Measurements from ENCODE around the gene PGLYRP2.

Gene PGLYRP2

GRCh38 chr19:15479391-15480345, at the start of gene PGLYRP2:
Gene PGLYRP2, minus strand, starts transcription at chr19:15479501. Its CDS starts 130 bp downstream, at chr19:15479371.
- Histone ChIP-seq H3K4me3 (replicated peaks; ENCODE audit: low read depth, low read length) (no peak within 1 kb of the TSS), H3K36me3 (ENCODE audit: control insufficient read depth, insufficient read depth, low read length) (no peaks in the 10 kb centered on the region), H3K27me3 (replicated peaks; ENCODE audit: control insufficient read depth, insufficient read depth, low read length) (no peaks in the 10 kb centered on the region)
- no peak for DNase-seq (ENCODE audit: extremely low read depth, insufficient read length)
- TF ChIP-seq CTCF (IDR thresholded peaks at IDR 0.05; ENCODE audit: insufficient read depth, low read length, poor library complexity, severe bottlenecking): peak; percentile 31

- no peak for DNase-seq (ENCODE audit: extremely low read depth, insufficient read length)
- TF ChIP-seq CTCF (IDR thresholded peaks at IDR 0.05; ENCODE audit: insufficient read depth, low read length, poor library complexity, severe bottlenecking): no peak
- H3K36me3 ChIP-seq (ENCODE audit: control insufficient read depth, insufficient read depth, low read length): no peaks in the 10 kb centered on the region
These were observed 48.4 kb upstream of the PGLYRP2 start for GRCh38 chr19:15527705-15528104.

GRCh38 chr19:15526408-15526807, 47.1 kb upstream of the PGLYRP2 start:
- Histone ChIP-seq H3K36me3 (ENCODE audit: control insufficient read depth, insufficient read depth, low read length) (no peaks in the 10 kb centered on the region), H3K4me3 (replicated peaks; ENCODE audit: low read depth, low read length) (no peak overlapping the region), H3K27me3 (replicated peaks; ENCODE audit: control insufficient read depth, insufficient read depth, low read length) (no peaks in the 10 kb centered on the region)
- DNase-seq (ENCODE audit: extremely low read depth, insufficient read length): no peak
- no peak for TF ChIP-seq CTCF (IDR thresholded peaks at IDR 0.05; ENCODE audit: insufficient read depth, low read length, poor library complexity, severe bottlenecking)

More at GRCh38 chr19:15527705-15528104, 48.4 kb upstream of the PGLYRP2 start:
- no peak overlapping the region for H3K4me3 ChIP-seq (replicated peaks; ENCODE audit: low read depth, low read length)
- H3K27me3 ChIP-seq (replicated peaks; ENCODE audit: control insufficient read depth, insufficient read depth, low read length): no peaks in the 10 kb centered on the region

GRCh38 chr19:15525291-15525690, 46.0 kb upstream of the PGLYRP2 start:
- H3K4me3 ChIP-seq (replicated peaks; ENCODE audit: low read depth, low read length): no peak overlapping the region
- no peak for TF ChIP-seq CTCF (IDR thresholded peaks at IDR 0.05; ENCODE audit: insufficient read depth, low read length, poor library complexity, severe bottlenecking)
- DNase-seq (ENCODE audit: extremely low read depth, insufficient read length): no peak
- no peaks in the 10 kb centered on the region for H3K27me3 ChIP-seq (replicated peaks; ENCODE audit: control insufficient read depth, insufficient read depth, low read length)
- H3K36me3 ChIP-seq (ENCODE audit: control insufficient read depth, insufficient read depth, low read length): no peaks in the 10 kb centered on the region

GRCh38 chr19:15524781-15525180, 45.5 kb upstream of the PGLYRP2 start:
- no peaks in the 10 kb centered on the region for H3K27me3 ChIP-seq (replicated peaks; ENCODE audit: control insufficient read depth, insufficient read depth, low read length)
- DNase-seq (ENCODE audit: extremely low read depth, insufficient read length): no peak
- TF ChIP-seq CTCF (IDR thresholded peaks at IDR 0.05; ENCODE audit: insufficient read depth, low read length, poor library complexity, severe bottlenecking): no peak

More at GRCh38 chr19:15524781-15525180, 45.5 kb upstream of the PGLYRP2 start:
- Histone ChIP-seq H3K36me3 (ENCODE audit: control insufficient read depth, insufficient read depth, low read length) (no peaks in the 10 kb centered on the region), H3K4me3 (replicated peaks; ENCODE audit: low read depth, low read length) (no peak overlapping the region)

All from GM06990 (cell line).